NCI-H748 (cell line): Measurements from ENCODE around the gene TBC1D22A.
"Not testable (repeated sequence)": the region's sequence is repeated elsewhere in the genome, so short reads cannot be mapped to it uniquely, and the experiment has no call there.

Experiments used
- DNase-seq: peaks from one replicate; lab custom pipeline; 2025; ENCODE audit not compliant: unreplicated experiment; lab: John Stamatoyannopoulos, UW

TBC1D22A gene

DNA sequence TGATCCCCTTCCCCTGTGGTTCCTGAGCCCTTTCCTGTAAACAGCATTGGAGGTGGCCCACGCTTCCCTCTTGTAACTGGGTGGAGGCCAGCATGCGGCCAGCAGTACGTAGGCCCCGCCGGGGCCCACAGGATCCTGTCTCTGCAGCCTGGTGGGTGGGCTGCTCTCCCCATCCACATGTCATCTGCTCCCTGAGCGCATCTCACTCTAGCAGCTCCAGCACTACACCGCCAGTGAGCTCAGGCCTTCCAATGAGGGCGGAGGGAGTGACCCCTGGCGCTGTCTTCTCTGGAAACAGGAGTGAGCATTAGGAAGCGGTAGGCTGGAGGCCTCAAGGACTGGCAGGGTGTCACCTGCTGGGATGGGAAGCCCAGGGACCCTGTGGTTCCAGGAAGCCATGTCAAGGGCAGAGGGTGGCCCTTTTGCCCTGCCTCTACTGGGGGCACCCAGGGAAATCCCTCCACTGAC lies 363.9 kb downstream of the TBC1D22A start:
- DNase-seq, result peak; percentile 20

DNA sequence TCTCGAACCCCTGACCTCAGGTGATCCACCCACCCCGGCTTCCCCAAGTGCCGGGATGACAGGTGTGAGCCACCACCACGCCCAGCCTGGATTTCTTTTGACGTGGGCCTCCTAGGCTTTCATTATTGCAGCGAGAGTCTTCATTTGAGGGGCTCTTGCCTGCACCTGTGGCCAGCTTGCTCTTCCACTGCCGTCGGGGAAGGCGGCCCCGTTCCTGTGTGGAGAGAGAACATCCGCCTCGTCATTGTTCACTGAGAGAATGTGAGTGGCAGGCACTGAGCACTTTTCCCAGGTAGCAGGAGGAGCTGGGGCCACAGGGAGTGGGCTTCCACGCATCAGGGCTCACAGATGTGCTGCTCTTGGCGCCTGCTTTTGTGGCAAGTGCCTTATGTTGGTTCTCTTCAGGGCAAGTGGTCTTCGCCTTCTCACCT lies 365.0 kb downstream of the TBC1D22A start:
- no peak for DNase-seq

- DNase-seq, result no peak
These were observed 365.8 kb downstream of the TBC1D22A start for GRCh38 chr22:47128216-47128615.

- DNase-seq, result no peak
These were observed 366.3 kb downstream of the TBC1D22A start for GRCh38 chr22:47128622-47129215.

DNA sequence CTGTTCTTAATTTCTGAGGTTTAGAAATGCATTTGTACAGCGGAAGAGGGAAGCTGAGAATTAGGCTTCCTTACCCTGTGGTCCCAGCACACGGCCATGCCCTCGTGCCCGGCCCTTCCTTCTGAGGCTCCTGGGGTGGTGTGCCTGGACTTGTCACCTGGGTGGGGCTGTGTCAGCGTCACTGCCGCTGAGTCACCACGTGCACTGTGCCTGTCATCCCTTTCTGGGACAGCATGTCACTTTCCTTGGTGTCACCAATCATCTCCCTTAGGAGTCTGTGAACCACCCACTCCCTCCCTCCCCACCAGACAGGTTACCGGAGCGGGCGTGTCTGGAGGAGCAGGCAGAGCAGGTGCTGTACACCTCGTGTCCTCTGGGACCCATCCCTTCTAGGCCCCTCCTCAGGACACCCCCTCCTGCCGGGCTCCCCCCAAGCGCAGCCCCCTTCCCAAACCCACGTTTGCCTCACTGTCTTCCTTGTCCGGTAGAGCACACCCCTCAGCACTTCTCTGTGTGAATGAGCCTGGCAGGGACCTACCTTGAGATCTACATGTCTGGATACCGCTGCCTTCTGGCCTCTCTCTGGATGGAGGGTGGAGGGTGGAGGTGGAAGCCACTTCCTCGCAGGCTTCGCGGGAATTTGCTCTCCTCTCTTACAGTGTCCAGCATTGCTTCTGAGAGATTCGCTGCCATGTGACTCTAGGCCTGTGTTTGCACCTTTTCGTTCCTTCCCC lies 367.6 kb downstream of the TBC1D22A start:
- peak; percentile 13 for DNase-seq

DNA sequence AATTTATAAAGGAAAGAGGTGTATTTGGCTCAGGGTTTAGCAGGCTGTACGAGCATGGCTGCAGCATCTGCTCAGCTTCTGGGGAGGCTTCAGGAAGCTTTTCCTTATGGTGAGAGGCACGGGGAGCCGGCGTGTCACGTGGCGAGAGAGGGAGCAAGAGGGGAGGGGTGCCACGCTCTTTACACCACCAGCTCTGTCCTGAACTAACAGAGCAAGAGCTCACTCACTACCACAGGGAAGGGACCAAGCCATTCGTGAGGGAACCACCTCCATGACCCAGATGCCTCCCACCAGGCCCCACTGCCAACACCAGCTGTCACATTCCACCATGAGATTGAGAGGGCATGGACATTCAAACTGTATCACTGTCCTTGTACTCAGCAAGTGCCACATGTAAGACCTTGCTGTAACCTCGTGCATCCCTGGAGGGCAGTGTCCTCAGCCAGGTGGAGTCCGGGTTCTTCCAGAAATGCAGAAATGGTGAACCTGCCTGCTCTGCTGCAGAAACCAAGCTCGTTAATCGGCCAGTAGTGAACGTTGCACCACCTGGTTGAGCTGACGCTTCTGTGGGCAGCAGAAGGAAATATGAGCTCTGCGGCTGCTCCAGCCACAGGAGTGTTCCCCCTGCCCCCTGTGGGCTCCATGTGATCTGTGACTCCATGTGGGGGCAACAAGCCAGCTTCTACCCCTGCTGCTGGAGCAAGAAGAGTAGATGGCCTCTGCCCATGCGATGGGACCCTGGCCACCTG lies 368.6 kb downstream of the TBC1D22A start:
- DNase-seq, result no peak

DNA sequence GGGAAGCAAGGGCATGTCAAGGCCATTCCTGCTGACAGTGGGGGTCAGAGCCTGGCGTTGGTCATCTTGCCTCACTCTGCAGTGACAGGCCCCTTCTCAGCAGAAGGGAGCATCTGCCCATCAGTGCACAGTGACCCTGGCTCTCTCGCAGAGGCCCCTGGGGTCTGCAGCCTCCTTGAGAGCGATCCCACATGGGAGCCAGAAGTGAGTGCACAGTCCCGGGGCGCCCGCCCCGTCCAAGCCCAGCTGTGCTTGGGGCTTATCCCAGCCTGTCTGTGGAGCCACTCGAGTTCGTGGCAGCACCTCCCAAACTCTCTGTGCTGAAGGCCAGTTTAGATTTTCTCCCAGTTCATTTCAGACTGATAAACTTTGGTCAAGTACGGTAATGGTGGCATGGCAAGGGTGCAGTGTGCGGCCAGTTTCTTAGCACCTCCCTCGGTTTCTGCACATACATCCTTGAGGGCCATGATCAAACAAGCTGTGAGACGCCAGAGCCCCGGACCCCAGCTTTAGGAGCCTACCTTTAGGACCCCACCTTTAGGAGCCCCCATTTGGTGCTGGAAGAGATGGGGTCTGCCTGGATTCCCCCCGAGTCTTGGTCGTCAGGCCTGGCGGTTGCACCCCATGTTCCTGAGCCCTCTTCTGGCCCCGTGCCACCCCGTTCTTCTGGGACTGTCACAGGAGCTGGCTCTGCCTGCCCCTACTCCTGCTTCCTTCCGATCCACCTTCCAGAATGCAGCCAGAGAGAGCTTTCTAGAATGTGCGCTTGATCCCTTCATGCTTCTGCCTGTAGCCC lies 369.4 kb downstream of the TBC1D22A start:
- no peak for DNase-seq

DNA sequence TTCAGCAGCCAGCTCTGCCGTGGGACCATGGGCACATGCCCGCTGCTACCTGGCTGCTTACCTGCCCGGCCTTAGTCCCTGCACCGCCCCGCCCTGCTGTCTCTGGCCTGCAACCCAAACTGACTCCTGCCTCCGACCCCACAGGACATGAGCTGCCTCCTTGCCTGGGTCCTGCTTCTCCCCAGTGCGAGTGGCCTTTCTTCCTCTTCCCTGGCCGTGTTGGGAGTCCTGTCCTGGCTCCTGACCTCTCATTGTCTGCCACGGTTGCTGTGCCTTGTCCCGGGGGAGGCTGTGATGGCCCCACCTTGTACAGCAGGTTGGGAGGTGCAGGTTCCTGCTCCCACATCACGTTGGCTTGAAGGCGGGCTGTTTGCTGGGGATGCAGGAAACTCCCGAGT lies 370.0 kb downstream of the TBC1D22A start:
- no peak for DNase-seq

GRCh38 chr22:47133061-47133969 lies 370.9 kb downstream of the TBC1D22A start:
- no peak for DNase-seq

DNA sequence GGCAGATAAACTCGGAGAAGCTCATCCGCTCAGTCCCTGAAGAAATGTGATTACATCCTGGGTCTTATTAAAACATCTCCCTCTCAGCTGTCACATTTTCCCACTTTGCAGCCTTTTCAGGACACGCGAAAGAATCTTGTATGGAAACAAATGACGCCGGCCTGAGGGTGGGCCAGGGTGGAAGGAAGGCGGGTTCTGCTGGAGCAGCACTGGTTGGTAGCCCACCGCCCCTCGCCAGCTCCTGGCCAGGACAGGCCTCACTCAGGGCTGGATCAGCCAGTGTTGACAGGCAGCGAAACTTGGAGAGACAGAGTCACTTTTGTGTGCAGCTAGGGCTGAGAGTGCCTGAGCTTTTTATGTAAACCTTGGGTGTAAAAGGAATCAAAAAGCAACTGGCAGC lies 371.8 kb downstream of the TBC1D22A start:
- no peak for DNase-seq

DNA sequence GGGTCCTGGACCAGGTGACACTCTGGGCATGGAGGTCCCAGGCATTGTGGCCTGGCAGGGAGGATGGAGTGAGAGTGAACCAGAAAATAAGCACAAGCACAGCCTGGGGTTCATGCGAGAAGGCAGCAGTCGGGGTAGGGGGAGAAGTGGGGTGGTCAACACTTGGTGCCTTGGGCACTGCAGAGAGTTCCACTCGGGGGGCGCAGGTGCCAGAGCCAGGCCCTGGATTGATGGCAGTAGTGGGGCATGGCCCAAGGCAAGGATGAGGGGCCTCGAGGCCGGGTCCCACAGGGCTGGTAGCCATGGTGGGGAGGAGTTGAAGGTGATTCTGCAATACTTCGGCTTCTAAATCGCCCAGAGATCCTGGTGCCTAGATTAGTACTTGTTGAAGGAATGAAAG lies 372.9 kb downstream of the TBC1D22A start:
- no peak for DNase-seq

DNA sequence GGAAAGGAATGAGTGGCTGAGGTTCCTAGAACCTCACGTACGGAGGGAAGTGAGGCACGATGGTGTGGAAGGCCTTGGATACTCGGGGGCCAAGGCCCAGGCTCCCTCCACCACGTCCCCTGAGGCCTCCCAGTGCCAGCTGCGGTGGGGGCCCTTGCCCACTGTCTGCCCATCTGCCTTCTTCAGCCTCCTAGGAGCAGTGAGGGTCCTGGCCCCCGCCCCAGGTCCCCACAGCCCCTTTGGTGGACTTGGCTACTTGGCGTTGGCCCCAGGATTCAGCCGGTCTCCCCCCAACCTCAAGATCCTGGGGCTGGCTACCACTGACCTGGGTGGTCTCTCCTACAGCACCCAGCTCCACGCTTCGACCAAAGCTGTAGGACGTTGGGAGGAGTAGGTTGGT lies 373.6 kb downstream of the TBC1D22A start:
- no peak for DNase-seq

GRCh38 chr22:47136671-47137070 lies 374.2 kb downstream of the TBC1D22A start:
- no peak for DNase-seq

- DNase-seq, result no peak
These were observed 376.8 kb downstream of the TBC1D22A start for GRCh38 chr22:47139013-47139789.

- DNase-seq, result no peak
These were observed 377.3 kb downstream of the TBC1D22A start for GRCh38 chr22:47139790-47140119.

GRCh38 chr22:47140975-47141374 lies 378.5 kb downstream of the TBC1D22A start:
- not testable (repeated sequence) for DNase-seq

- DNase-seq, result no peak
These were observed 380.1 kb downstream of the TBC1D22A start for GRCh38 chr22:47142427-47143046.

DNA sequence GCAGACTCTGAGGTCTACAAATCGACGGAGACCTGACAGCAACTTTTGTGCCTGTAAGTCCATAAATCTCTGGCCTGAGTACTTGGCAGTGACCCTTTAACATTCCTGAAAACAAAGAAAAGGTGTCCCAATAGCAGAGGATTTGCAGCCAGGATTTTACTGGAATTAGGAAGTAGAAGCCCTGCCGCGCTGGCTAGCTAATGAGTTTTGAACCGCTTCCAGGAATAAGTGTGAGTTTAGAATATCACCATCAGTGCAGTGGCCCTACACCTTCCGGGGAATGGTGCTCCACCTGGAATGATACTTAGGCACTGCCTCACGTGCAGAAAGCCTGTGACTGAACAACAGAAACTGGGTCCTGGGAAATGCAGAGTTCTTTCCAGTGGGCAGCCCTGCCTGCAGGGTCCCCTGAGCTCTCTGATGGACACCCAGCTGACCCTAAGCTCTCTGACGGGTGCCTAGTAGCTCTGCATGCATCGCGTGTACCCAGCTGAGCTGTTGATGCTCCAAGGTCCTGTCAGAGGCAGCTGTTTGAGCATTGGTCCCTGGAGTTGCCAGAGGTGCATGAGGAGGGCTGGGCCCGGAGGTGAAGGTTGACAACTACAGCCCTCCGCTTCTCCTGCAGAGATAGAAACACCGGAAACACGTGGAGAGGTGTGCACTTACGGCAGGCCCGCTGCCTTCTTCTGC lies 380.9 kb downstream of the TBC1D22A start:
- no peak for DNase-seq
